ENCODE measurements around the gene P4HA3.

P4HA3 gene

GRCh38 chr11:74249496-74249895, 61.9 kb downstream of the P4HA3 start:
- no peak for DNase-seq (ENCODE audit: low read depth in 1 of 2, low spot score in 1 of 2)
- Histone ChIP-seq H3K27me3 (ENCODE audit: insufficient read depth, poor library complexity, severe bottlenecking) (no peaks in the 10 kb centered on the region), H3K4me3 (replicated peaks; ENCODE audit: insufficient read depth, low read length) (no peak overlapping the region), H3K27ac (replicated peaks) (no peak overlapping the region)
- TF ChIP-seq GABPA (IDR thresholded peaks at IDR 0.05; ENCODE audit: low read depth) (no peak), SPI1 (IDR thresholded peaks at IDR 0.05; ENCODE audit: borderline replicate concordance, low read depth) (no peak), POLR2AphosphoS5 (IDR thresholded peaks at IDR 0.05; ENCODE audit: low read depth) (no peak), CTCF (IDR thresholded peaks at IDR 0.05; ENCODE audit: insufficient read depth, low read length) (no peak), REST (IDR thresholded peaks at IDR 0.05; ENCODE audit: insufficient replicate concordance, low read depth) (no peak)

GRCh38 chr11:74248469-74248868, 63.0 kb downstream of the P4HA3 start:
- DNase-seq (ENCODE audit: low read depth in 1 of 2, low spot score in 1 of 2): no peak
- no peak overlapping the region for H3K27ac ChIP-seq (replicated peaks)
- no peaks in the 10 kb centered on the region for H3K27me3 ChIP-seq (ENCODE audit: insufficient read depth, poor library complexity, severe bottlenecking)
- TF ChIP-seq CTCF (IDR thresholded peaks at IDR 0.05; ENCODE audit: insufficient read depth, low read length): no peak
- no peak for TF ChIP-seq SPI1 (IDR thresholded peaks at IDR 0.05; ENCODE audit: borderline replicate concordance, low read depth)
- TF ChIP-seq GABPA (IDR thresholded peaks at IDR 0.05; ENCODE audit: low read depth): no peak
- TF ChIP-seq POLR2AphosphoS5 (IDR thresholded peaks at IDR 0.05; ENCODE audit: low read depth): no peak
- TF ChIP-seq REST (IDR thresholded peaks at IDR 0.05; ENCODE audit: insufficient replicate concordance, low read depth): no peak
- H3K4me3 ChIP-seq (replicated peaks; ENCODE audit: insufficient read depth, low read length): no peak overlapping the region

GRCh38 chr11:74238243-74238642, 73.2 kb downstream of the P4HA3 start:
- Histone ChIP-seq H3K27ac (replicated peaks) (no peak overlapping the region), H3K4me3 (replicated peaks; ENCODE audit: insufficient read depth, low read length) (no peak overlapping the region), H3K27me3 (ENCODE audit: insufficient read depth, poor library complexity, severe bottlenecking) (no peaks in the 10 kb centered on the region)
- TF ChIP-seq GABPA (IDR thresholded peaks at IDR 0.05; ENCODE audit: low read depth): no peak
- no peak for TF ChIP-seq REST (IDR thresholded peaks at IDR 0.05; ENCODE audit: insufficient replicate concordance, low read depth)
- no peak for TF ChIP-seq CTCF (IDR thresholded peaks at IDR 0.05; ENCODE audit: insufficient read depth, low read length)
- TF ChIP-seq POLR2AphosphoS5 (IDR thresholded peaks at IDR 0.05; ENCODE audit: low read depth): no peak
- no peak for TF ChIP-seq SPI1 (IDR thresholded peaks at IDR 0.05; ENCODE audit: borderline replicate concordance, low read depth)
- DNase-seq (ENCODE audit: low read depth in 1 of 2, low spot score in 1 of 2): no peak
